HepG2 (cell line): Measurements from ENCODE around the gene CD151. TPM values are rescaled to one million over a fixed set of nuclear protein-coding genes. Genes with fewer than 3 reads are reported as not detected.

Source experiments
- ATAC-seq: fragments of 200-7000 bp; cut with Tn5 transposase; 3 replicates; pipeline ENCODE4 v1.9.1; 2020; ENCODE audit warnings: mild to moderate bottlenecking, moderate library complexity
- BruUV-seq: library from RNA; stranded (reverse); fragments of 400-500 nt; replicated peaks from 2 replicates; lab custom pipeline; 2021; lab: Mats Ljungman, UMichigan
- CTCF ChIA-PET: fragments of 300-600 bp; formaldehyde crosslinking; extraction: SDS; loops from one replicate; lab custom pipeline; 2021; ENCODE audit warnings: low total read pairs, inconsistent platforms, low intra/inter-chr PET ratio; lab: Yijun Ruan, JAX
- POLR2A ChIA-PET: fragments of 350-600 bp; sonication (Branson Sonifier 250); formaldehyde crosslinking; loops from one replicate; lab custom pipeline; 2020; ENCODE audit warnings: antibody characterized with exemption, inconsistent platforms; lab: Yijun Ruan, JAX
- DNase-seq: peaks from one replicate; pipeline ENCODE4 v3.0.0-alpha.2; 2015; ENCODE audit warnings: low spot score
- FAIRE-seq: peaks from 3 replicates; lab custom pipeline; 2011; peaks lifted over from hg19 to GRCh38; lab: Jason Lieb, UNC
- H2AFZ ChIP-seq: one replicate; pipeline ENCODE4 v1.6.1; 2011; ENCODE audit warnings: low read length, inconsistent platforms
- H3K27ac ChIP-seq: fragments of 300-600 bp; 3 replicates; pipeline ENCODE4 v1.8.0; 2011; ENCODE audit warnings: mixed run types, mild to moderate bottlenecking, mixed read lengths, low read length, inconsistent platforms; ENCODE audit not compliant: insufficient read depth; ENCODE audit errors: extremely low read length
- H3K27me3 ChIP-seq, 2 experiments: fragments of 200-600 bp in 1 of 2; 2 replicates in 1 of 2; 3 replicates in 1 of 2; pipeline versions ENCODE4 v1.6.0 to v1.8.0; 2011; ENCODE audit warnings: low read length in 2 of 2, mild to moderate bottlenecking in 2 of 2, moderate library complexity in 2 of 2, inconsistent platforms in 1 of 2; ENCODE audit not compliant: insufficient read depth in 2 of 2, control insufficient read depth in 1 of 2
- H3K36me3 ChIP-seq, 2 experiments: fragments of 200-600 bp in 1 of 2; replicated peaks in 1 of 2; 2 replicates in 1 of 2; 3 replicates in 1 of 2; pipeline versions ENCODE4 v1.5.1 to v1.8.0; 2011; ENCODE audit warnings: low read length in 2 of 2, inconsistent platforms in 1 of 2; ENCODE audit not compliant: insufficient read depth in 2 of 2, control insufficient read depth in 1 of 2
- H3K4me1 ChIP-seq: 2 replicates; pipeline ENCODE4 v1.5.1; 2012; ENCODE audit warnings: low read length, inconsistent platforms; ENCODE audit not compliant: insufficient read depth
- H3K4me2 ChIP-seq: 2 replicates; pipeline ENCODE4 v1.6.0; 2011; ENCODE audit warnings: low read depth, low read length, inconsistent platforms
- H3K4me3 ChIP-seq, 3 experiments: fragments of 200-600 bp in 1 of 3; sonication (generic), shearing (Covaris generic) in 1 of 3; replicated peaks in 1 of 3; 2 replicates each; pipeline ENCODE4 v1.5.1; 2011 to 2016; ENCODE audit warnings: low read length in 3 of 3, inconsistent platforms in 2 of 3, low read depth in 2 of 3, mild to moderate bottlenecking in 2 of 3, control low read depth in 1 of 3, mixed read lengths in 1 of 3; ENCODE audit not compliant: insufficient read depth in 1 of 3
- H3K79me2 ChIP-seq: one replicate; pipeline ENCODE4 v1.6.1; 2011; ENCODE audit warnings: low read length, inconsistent platforms; ENCODE audit not compliant: insufficient read depth
- H3K9ac ChIP-seq: 2 replicates; pipeline ENCODE4 v1.6.0; 2011; ENCODE audit warnings: mild to moderate bottlenecking, low read depth, low read length, inconsistent platforms; ENCODE audit not compliant: insufficient read depth
- H3K9me3 ChIP-seq: 2 replicates; pipeline ENCODE4 v1.5.1; 2012; ENCODE audit warnings: mild to moderate bottlenecking, low read length
- H4K20me1 ChIP-seq: 2 replicates; pipeline ENCODE4 v1.6.0; 2011; ENCODE audit warnings: inconsistent platforms, mild to moderate bottlenecking, low read length, moderate library complexity; ENCODE audit not compliant: insufficient read depth
- FOXP1 ChIP-seq, 2 experiments: fragments of 450-650 bp in 1 of 2; IDR thresholded peaks; 2 replicates each; pipeline ENCODE4 v1.6.1; 2017 to 2018; ENCODE audit warnings: antibody characterized with exemption in 1 of 2
- MED8 ChIP-seq: sonication (generic); formaldehyde crosslinking; IDR thresholded peaks from 2 replicates; pipeline ENCODE4 v1.8.1; 2023; ENCODE audit warnings: mild to moderate bottlenecking, missing genetic modification reagents; ENCODE audit not compliant: insufficient replicate concordance
- NR2F2 ChIP-seq: IDR thresholded peaks from 2 replicates; pipeline ENCODE4 v1.6.1; 2012; ENCODE audit warnings: low read depth, inconsistent platforms, borderline replicate concordance
- PTBP1 ChIP-seq: fragments of 200-400 bp; formaldehyde crosslinking; IDR thresholded peaks from 2 replicates; pipeline ENCODE4 v1.6.1; 2018; ENCODE audit warnings: low read length, low read depth; ENCODE audit not compliant: poor library complexity, severe bottlenecking
- ZBTB7A ChIP-seq: sonication (generic); formaldehyde crosslinking; IDR thresholded peaks from 2 replicates; pipeline ENCODE4 v1.8.0; 2022; ENCODE audit warnings: mild to moderate bottlenecking, missing genetic modification reagents
- ZNF235 ChIP-seq: sonication (generic); formaldehyde crosslinking; IDR thresholded peaks from 2 replicates; pipeline ENCODE4 v1.8.1; 2023; ENCODE audit warnings: mild to moderate bottlenecking, missing genetic modification reagents, borderline replicate concordance
- ZNF263 ChIP-seq: sonication (generic); formaldehyde crosslinking; IDR thresholded peaks from 2 replicates; pipeline ENCODE4 v1.4.0; 2020; ENCODE audit warnings: missing genetic modification reagents
- ZNF546 ChIP-seq: sonication (generic); formaldehyde crosslinking; conservative IDR thresholded peaks from 2 replicates; pipeline ENCODE4 v1.8.1; 2023; ENCODE audit warnings: mild to moderate bottlenecking, missing genetic modification reagents
- ZNF782 ChIP-seq: sonication (generic); formaldehyde crosslinking; IDR thresholded peaks from 2 replicates; pipeline ENCODE4 v1.4.0; 2020; ENCODE audit warnings: missing genetic modification reagents, mild to moderate bottlenecking, borderline replicate concordance
- WGBS: methylation state at CpG from one replicate; pipeline ENCODE4 v1.1.6; 2017; ENCODE audit warnings: low lambda C conversion rate; 5-methylcytosine and 5-hydroxymethylcytosine counted together
- in situ Hi-C: cut with HindIII; loops from 2 replicates; pipeline ENCODE4 v1.10.0; 2017; ENCODE audit warnings: low pct_unique_long_range_greater_than_20kb; ENCODE audit not compliant: extremely low pct_ligation_motif_present
- intact Hi-C: fragments of 100-400 bp; cut with micrococcal nuclease; formaldehyde crosslinking; loops from one replicate; pipeline ENCODE4 v1.10.0; 2022; ENCODE audit not compliant: unreplicated experiment
- polyA plus RNA-seq, 8 experiments: library from polyadenylated mRNA; depleted of rRNA in 3 of 8; stranded (reverse) in 7 of 8; unstranded in 1 of 8; fragments of >200 nt; fragmentation: Illumina TruSeq in 4 of 8; extraction: Trizol in 4 of 8; gene quantifications; 2 replicates each; pipeline versions ENCODE4 v1.2.1 to v1.2.3, GENCODE V29; 2011 to 2016; ENCODE audit warnings: low read depth in 4 of 8, missing spikeins in 1 of 8, mixed read lengths in 1 of 8; ENCODE audit not compliant: insufficient read depth in 1 of 8
- total RNA-seq, 5 experiments: library from RNA; depleted of rRNA; stranded (reverse); fragments of >200 nt; fragmentation: Illumina TruSeq; extraction: Trizol; gene quantifications; 2 replicates each; pipeline ENCODE4 v1.2.3, GENCODE V29; 2016; ENCODE audit warnings: low read depth in 1 of 5
- TF ChIP-seq, protein P1 (sequence below), 2 experiments: sonication (generic) in 1 of 2; formaldehyde crosslinking in 1 of 2; IDR thresholded peaks; 2 replicates each; pipeline versions ENCODE4 v1.4.0 to v1.6.1; 2018 to 2020; ENCODE audit warnings: missing genetic modification reagents in 2 of 2, borderline replicate concordance in 1 of 2, low read depth in 1 of 2, mild to moderate bottlenecking in 1 of 2, missing biosample characterization in 1 of 2
- TF ChIP-seq, protein P2 (sequence below): sonication (generic); formaldehyde crosslinking; IDR thresholded peaks from 2 replicates; pipeline ENCODE4 v1.4.0; 2020; ENCODE audit warnings: missing genetic modification reagents
- TF ChIP-seq, protein P3 (sequence below): sonication (generic); formaldehyde crosslinking; IDR thresholded peaks from 2 replicates; pipeline ENCODE4 v1.5.0; 2020; ENCODE audit warnings: mild to moderate bottlenecking, missing genetic modification reagents
- TF ChIP-seq, protein P4 (sequence below): IDR thresholded peaks from 2 replicates; pipeline ENCODE4 v1.6.1; 2016; ENCODE audit warnings: low read depth
- TF ChIP-seq, protein P5 (sequence below): sonication (generic); formaldehyde crosslinking; IDR thresholded peaks from 2 replicates; pipeline ENCODE4 v1.5.0; 2020; ENCODE audit warnings: missing genetic modification reagents, mild to moderate bottlenecking, borderline replicate concordance
- TF ChIP-seq, protein P6 (sequence below): sonication (generic); formaldehyde crosslinking; IDR thresholded peaks from 2 replicates; pipeline ENCODE4 v1.4.0; 2020; ENCODE audit warnings: mild to moderate bottlenecking, missing genetic modification reagents

The CD151 gene
- total and polyA plus RNA-seq, 2 of the 13 experiments (the other 11 are each of a cell fraction or from before 2014, with no cell fraction given) = 125 to 197 TPM

DNA sequence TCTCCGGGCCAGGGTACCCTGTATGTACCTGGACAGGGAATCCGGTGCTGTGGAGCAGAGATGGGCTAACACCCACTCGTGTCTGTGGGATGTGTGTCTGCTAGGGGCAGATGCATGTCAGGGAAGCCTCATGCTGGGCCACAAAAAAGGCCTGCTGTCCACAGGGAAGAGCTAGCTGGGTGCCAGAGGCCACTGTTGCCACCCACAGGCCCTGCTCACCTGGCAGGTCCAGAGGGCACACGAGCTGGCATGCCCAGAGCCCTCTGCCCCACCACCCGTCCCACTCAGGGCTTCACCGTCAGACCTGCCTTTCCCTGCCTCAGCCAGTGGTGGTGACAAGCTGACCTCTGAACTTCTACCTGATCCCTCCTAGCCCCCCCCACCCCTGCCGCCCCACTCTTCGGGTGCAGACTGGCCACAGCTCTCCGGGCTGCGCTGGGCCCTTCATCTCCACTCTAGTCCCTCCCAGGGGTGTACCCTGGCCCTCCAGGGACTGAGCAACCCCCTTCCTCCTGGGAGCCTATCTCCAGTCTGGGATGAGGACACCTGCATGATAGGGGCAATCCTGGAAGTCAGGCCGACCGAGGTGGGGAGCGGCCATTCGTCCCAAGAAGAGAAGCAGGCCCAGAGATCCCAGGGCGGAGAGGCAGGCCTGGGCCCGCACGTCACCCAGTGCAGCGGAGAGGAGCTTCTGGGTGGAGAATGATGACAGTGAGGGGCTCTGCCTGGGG is 36.0 kb upstream of the CD151 start:
- CTCF ChIA-PET = no interaction called here
- DNase-seq (peak; percentile 30), ATAC-seq (peak; percentile 30), FAIRE-seq (no peak)
- intact Hi-C loops = no loop called here
- Histone ChIP-seq H3K79me2 (peaks cover 4% of the 10 kb centered on the region), H3K9ac (peak overlapping the region; percentile 82), H3K36me3 (peaks cover 1 to 4% of the 10 kb centered on the region in 2 experiments; a peak in 1 of 5 replicates), H3K27me3 (no peaks in the 10 kb centered on the region; a peak in 1 of 5 replicates), H3K4me1 (no peaks in the 10 kb centered on the region), H2AFZ (no peak overlapping the region), H3K4me2 (peak overlapping the region; percentile 100), H4K20me1 (no peaks in the 10 kb centered on the region), H3K27ac (peak overlapping the region; percentile 80), H3K4me3 (peak overlapping the region; percentile 70 to 97 (median 94)), H3K9me3 (no peaks in the 10 kb centered on the region)
- BruUV-seq = no TSS peak
- in situ Hi-C loops = no loop called here
- POLR2A ChIA-PET = interaction anchor here (0.6 to 5.3 kb wide), 17 partner anchors 9 to 261 kb away, joined by 3 to 44 read pairs (median 4); partner anchors contain the start of genes DEAF1, GATD1, PHRF1 and PIDD1
- 0% methylated on average over 8 of the region's 18 CpGs for WGBS
- peak; percentile 32 for TF ChIP-seq PTBP1
- TF ChIP-seq, protein P1, sequence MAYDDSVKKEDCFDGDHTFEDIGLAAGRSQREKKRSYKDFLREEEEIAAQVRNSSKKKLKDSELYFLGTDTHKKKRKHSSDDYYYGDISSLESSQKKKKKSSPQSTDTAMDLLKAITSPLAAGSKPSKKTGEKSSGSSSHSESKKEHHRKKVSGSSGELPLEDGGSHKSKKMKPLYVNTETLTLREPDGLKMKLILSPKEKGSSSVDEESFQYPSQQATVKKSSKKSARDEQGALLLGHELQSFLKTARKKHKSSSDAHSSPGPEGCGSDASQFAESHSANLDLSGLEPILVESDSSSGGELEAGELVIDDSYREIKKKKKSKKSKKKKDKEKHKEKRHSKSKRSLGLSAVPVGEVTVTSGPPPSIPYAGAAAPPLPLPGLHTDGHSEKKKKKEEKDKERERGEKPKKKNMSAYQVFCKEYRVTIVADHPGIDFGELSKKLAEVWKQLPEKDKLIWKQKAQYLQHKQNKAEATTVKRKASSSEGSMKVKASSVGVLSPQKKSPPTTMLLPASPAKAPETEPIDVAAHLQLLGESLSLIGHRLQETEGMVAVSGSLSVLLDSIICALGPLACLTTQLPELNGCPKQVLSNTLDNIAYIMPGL (CRISPR knock-in tag; IDR thresholded peaks at IDR 0.05; ENCODE audit: borderline replicate concordance in 1 of 2, low read depth in 1 of 2) = no peak; a peak in 1 of 4 replicates
- TF ChIP-seq, protein P2, sequence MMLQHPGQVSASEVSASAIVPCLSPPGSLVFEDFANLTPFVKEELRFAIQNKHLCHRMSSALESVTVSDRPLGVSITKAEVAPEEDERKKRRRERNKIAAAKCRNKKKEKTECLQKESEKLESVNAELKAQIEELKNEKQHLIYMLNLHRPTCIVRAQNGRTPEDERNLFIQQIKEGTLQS (CRISPR knock-in tag) = no peak
- TF ChIP-seq, protein P3, sequence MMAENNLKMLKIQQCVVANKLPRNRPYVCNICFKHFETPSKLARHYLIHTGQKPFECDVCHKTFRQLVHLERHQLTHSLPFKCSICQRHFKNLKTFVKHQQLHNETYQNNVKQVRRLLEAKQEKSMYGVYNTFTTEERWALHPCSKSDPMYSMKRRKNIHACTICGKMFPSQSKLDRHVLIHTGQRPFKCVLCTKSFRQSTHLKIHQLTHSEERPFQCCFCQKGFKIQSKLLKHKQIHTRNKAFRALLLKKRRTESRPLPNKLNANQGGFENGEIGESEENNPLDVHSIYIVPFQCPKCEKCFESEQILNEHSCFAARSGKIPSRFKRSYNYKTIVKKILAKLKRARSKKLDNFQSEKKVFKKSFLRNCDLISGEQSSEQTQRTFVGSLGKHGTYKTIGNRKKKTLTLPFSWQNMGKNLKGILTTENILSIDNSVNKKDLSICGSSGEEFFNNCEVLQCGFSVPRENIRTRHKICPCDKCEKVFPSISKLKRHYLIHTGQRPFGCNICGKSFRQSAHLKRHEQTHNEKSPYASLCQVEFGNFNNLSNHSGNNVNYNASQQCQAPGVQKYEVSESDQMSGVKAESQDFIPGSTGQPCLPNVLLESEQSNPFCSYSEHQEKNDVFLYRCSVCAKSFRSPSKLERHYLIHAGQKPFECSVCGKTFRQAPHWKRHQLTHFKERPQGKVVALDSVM (CRISPR knock-in tag) = no peak
- TF ChIP-seq, protein P4, sequence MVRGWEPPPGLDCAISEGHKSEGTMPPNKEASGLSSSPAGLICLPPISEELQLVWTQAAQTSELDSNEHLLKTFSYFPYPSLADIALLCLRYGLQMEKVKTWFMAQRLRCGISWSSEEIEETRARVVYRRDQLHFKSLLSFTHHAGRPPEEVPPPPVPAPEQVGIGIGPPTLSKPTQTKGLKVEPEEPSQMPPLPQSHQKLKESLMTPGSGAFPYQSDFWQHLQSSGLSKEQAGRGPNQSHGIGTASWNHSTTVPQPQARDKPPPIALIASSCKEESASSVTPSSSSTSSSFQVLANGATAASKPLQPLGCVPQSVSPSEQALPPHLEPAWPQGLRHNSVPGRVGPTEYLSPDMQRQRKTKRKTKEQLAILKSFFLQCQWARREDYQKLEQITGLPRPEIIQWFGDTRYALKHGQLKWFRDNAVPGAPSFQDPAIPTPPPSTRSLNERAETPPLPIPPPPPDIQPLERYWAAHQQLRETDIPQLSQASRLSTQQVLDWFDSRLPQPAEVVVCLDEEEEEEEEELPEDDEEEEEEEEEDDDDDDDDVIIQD (CRISPR knock-in tag) = no peak
- TF ChIP-seq MED8 (CRISPR knock-in tag) = peak; percentile 36
- no peak for TF ChIP-seq FOXP1 (IDR thresholded peaks at IDR 0.05)
- TF ChIP-seq FOXP1 (CRISPR knock-in tag; IDR thresholded peaks at IDR 0.05) = no peak
- TF ChIP-seq ZNF546 (CRISPR knock-in tag) = 0 out of 2 replicates have a peak, but pooled peaks have one; percentile 15
- no peak for TF ChIP-seq ZNF782 (CRISPR knock-in tag)
- TF ChIP-seq, protein P5, sequence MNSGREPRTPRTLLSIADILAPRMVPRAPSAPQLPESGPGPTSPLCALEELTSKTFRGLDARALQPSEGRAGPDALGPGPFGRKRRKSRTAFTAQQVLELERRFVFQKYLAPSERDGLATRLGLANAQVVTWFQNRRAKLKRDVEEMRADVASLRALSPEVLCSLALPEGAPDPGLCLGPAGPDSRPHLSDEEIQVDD (CRISPR knock-in tag) = no peak
- TF ChIP-seq ZNF263 = 0 out of 2 replicates have a peak, but pooled peaks have one; percentile 23
- TF ChIP-seq ZBTB7A = 0 out of 2 replicates have a peak, but pooled peaks have one; percentile 31
- TF ChIP-seq NR2F2 = peak; percentile 19; the same call in 1 of the 2 replicates
- TF ChIP-seq, protein P6, sequence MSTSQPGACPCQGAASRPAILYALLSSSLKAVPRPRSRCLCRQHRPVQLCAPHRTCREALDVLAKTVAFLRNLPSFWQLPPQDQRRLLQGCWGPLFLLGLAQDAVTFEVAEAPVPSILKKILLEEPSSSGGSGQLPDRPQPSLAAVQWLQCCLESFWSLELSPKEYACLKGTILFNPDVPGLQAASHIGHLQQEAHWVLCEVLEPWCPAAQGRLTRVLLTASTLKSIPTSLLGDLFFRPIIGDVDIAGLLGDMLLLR (CRISPR knock-in tag) = peak; percentile 34; the same call in 1 of the 2 replicates
- TF ChIP-seq ZNF235 = peak; percentile 59; the same call in 1 of the 2 replicates
